Neuronal stem cell (in vitro differentiated cells): Measurements from ENCODE around the gene ANKRD33.

Source experiments
- DNase-seq: peaks from one replicate; pipeline ENCODE4 v3.0.0-alpha.2; 2013; ENCODE audit warnings: low spot score
- H2AFZ ChIP-seq: one replicate; pipeline ENCODE4 v1.6.1; 2013; ENCODE audit warnings: mild to moderate bottlenecking, low read length, inconsistent platforms
- H2AK5ac ChIP-seq: 2 replicates; pipeline ENCODE4 v1.6.1; 2013; ENCODE audit warnings: low read depth, mild to moderate bottlenecking, inconsistent platforms, low read length, moderate library complexity, mixed read lengths
- H2BK120ac ChIP-seq: 2 replicates; pipeline ENCODE4 v1.6.1; 2013; ENCODE audit warnings: low read depth, mild to moderate bottlenecking, inconsistent platforms, low read length, moderate library complexity, mixed read lengths
- H2BK12ac ChIP-seq: one replicate; pipeline ENCODE4 v1.6.1; 2013; ENCODE audit warnings: low read length, inconsistent platforms
- H2BK15ac ChIP-seq: 2 replicates; pipeline ENCODE4 v1.6.1; 2013; ENCODE audit warnings: mild to moderate bottlenecking, low read length, inconsistent platforms, mixed read lengths
- H2BK5ac ChIP-seq: one replicate; pipeline ENCODE4 v1.6.1; 2013; ENCODE audit warnings: inconsistent platforms, mild to moderate bottlenecking, low read length, moderate library complexity
- H3K14ac ChIP-seq: one replicate; pipeline ENCODE4 v1.6.1; 2013; ENCODE audit warnings: low read length, inconsistent platforms
- H3K18ac ChIP-seq: 2 replicates; pipeline ENCODE4 v1.6.1; 2013; ENCODE audit warnings: low read length, inconsistent platforms
- H3K23ac ChIP-seq: 2 replicates; pipeline ENCODE4 v1.6.1; 2013; ENCODE audit warnings: low read depth, mild to moderate bottlenecking, mixed read lengths, low read length, inconsistent platforms; ENCODE audit not compliant: poor library complexity
- H3K27ac ChIP-seq: replicated peaks from 3 replicates; pipeline ENCODE4 v1.5.1; 2013; ENCODE audit warnings: low read length, inconsistent platforms
- H3K27me3 ChIP-seq, 3 experiments: 2 replicates each; pipeline ENCODE4 v1.6.1; 2013; ENCODE audit warnings: low read length in 3 of 3, mild to moderate bottlenecking in 2 of 3, inconsistent platforms in 1 of 3, low read depth in 1 of 3, mixed read lengths in 1 of 3, moderate library complexity in 1 of 3; ENCODE audit not compliant: control insufficient read depth in 3 of 3, insufficient read depth in 3 of 3
- H3K36me3 ChIP-seq, 2 donors: replicated peaks in 1 of 2; 2 replicates each; pipeline ENCODE4 v1.6.1; 2013; ENCODE audit warnings: low read length in 2 of 2; ENCODE audit not compliant: control insufficient read depth in 2 of 2, insufficient read depth in 2 of 2
- H3K4ac ChIP-seq: 2 replicates; pipeline ENCODE4 v1.6.1; 2013; ENCODE audit warnings: inconsistent platforms, mild to moderate bottlenecking, low read length, moderate library complexity
- H3K4me1 ChIP-seq, 2 donors: 1 replicate in 1 of 2; 2 replicates in 1 of 2; pipeline ENCODE4 v1.6.1; 2013; ENCODE audit warnings: low read length in 2 of 2, low read depth in 1 of 2; ENCODE audit not compliant: control insufficient read depth in 2 of 2, insufficient read depth in 1 of 2
- H3K4me2 ChIP-seq: one replicate; pipeline ENCODE4 v1.6.1; 2013; ENCODE audit warnings: mild to moderate bottlenecking, low read length, inconsistent platforms; ENCODE audit not compliant: insufficient read depth, poor library complexity, severe bottlenecking
- H3K4me3 ChIP-seq, 2 donors: 2 replicates each; pipeline ENCODE4 v1.5.1; 2013; ENCODE audit warnings: low read length in 2 of 2, mild to moderate bottlenecking in 2 of 2, inconsistent platforms in 1 of 2, moderate library complexity in 1 of 2
- H3K79me1 ChIP-seq: one replicate; pipeline ENCODE4 v1.6.1; 2013; ENCODE audit warnings: low read depth, mild to moderate bottlenecking, inconsistent platforms, low read length, moderate library complexity
- H3K9ac ChIP-seq: one replicate; pipeline ENCODE4 v1.6.1; 2013; ENCODE audit warnings: mild to moderate bottlenecking, low read depth, low read length, inconsistent platforms; ENCODE audit not compliant: poor library complexity
- H3K9me3 ChIP-seq, 2 donors: replicated peaks in 1 of 2; 2 replicates each; pipeline versions ENCODE3 to v1.6.1; 2013; ENCODE audit warnings: low read length in 2 of 2, mild to moderate bottlenecking in 2 of 2, inconsistent platforms in 1 of 2, low read depth in 1 of 2, mixed read lengths in 1 of 2, moderate library complexity in 1 of 2; ENCODE audit not compliant: control insufficient read depth in 2 of 2, insufficient read depth in 1 of 2
- H4K8ac ChIP-seq: one replicate; pipeline ENCODE4 v1.6.1; 2013; ENCODE audit warnings: low read depth, mild to moderate bottlenecking, inconsistent platforms, low read length, moderate library complexity
- H4K91ac ChIP-seq: one replicate; pipeline ENCODE4 v1.6.1; 2013; ENCODE audit warnings: low read length, low read depth, mild to moderate bottlenecking, inconsistent platforms; ENCODE audit not compliant: poor library complexity
- WGBS, 2 donors: extraction: QIAGEN DNeasy Blood & Tissue Kit; methylation state at CpG; one replicate each; pipeline ENCODE4 v1.1.7; 2013; ENCODE audit warnings: missing lambda C conversion rate in 2 of 2, mixed read lengths in 1 of 2; ENCODE audit not compliant: insufficient read length in 2 of 2, insufficient replicate concordance in 1 of 2; ENCODE audit errors: extremely low coverage in 2 of 2; 5-methylcytosine and 5-hydroxymethylcytosine counted together

The ANKRD33 gene

GRCh38 chr12:51923506-51924365, 35.8 kb downstream of the ANKRD33 start:
- WGBS, 2 donors = no CpG with 5 or more reads among the region's 31 CpGs

GRCh38 chr12:51924551-51925319, 36.8 kb downstream of the ANKRD33 start:
- H3K4ac ChIP-seq = no peak overlapping the region
- no CpG with 5 or more reads among the region's 5 CpGs for WGBS, 2 donors

More at GRCh38 chr12:51923506-51924365, 35.8 kb downstream of the ANKRD33 start:
- H2BK5ac ChIP-seq = no peak overlapping the region
- H2BK15ac ChIP-seq = no peak overlapping the region
- H2BK120ac ChIP-seq = no peak overlapping the region
- no peak overlapping the region for H4K91ac ChIP-seq
- no peaks in the 10 kb centered on the region for H3K36me3 ChIP-seq
- H3K9ac ChIP-seq = no peak overlapping the region
- H3K14ac ChIP-seq = no peak overlapping the region
- no peak overlapping the region for H3K23ac ChIP-seq
- H3K27me3 ChIP-seq = peaks cover 0 to 45% (median 2%) of the 10 kb centered on the region in 3 experiments
- H3K18ac ChIP-seq = peak overlapping the region; percentile 22
- no peak overlapping the region for H3K27ac ChIP-seq
- H2BK12ac ChIP-seq = no peak overlapping the region
- peaks cover 6 to 11% of the 10 kb centered on the region in 2 donors for H3K4me1 ChIP-seq
- peak overlapping the region; percentile 7 for H2AFZ ChIP-seq
- H3K4ac ChIP-seq = no peak overlapping the region
- H3K79me1 ChIP-seq = no peaks in the 10 kb centered on the region
- no peak overlapping the region for H3K4me3 ChIP-seq
- H3K9me3 ChIP-seq = no peaks in the 10 kb centered on the region
- DNase-seq = no peak
- no peak overlapping the region for H3K4me2 ChIP-seq
- H4K8ac ChIP-seq = no peak overlapping the region
- H2AK5ac ChIP-seq = no peak overlapping the region

GRCh38 chr12:51925346-51926063, 37.6 kb downstream of the ANKRD33 start:
- H3K9ac ChIP-seq = no peak overlapping the region
- H3K14ac ChIP-seq = no peak overlapping the region
- H3K79me1 ChIP-seq = no peaks in the 10 kb centered on the region
- WGBS, 2 donors = no CpG with 5 or more reads among the region's 3 CpGs
- no peak overlapping the region for H4K91ac ChIP-seq
- no peak overlapping the region for H3K18ac ChIP-seq
- H2BK15ac ChIP-seq = no peak overlapping the region
- H3K27me3 ChIP-seq = peaks cover 0 to 32% (median 2%) of the 10 kb centered on the region in 3 experiments
- H3K23ac ChIP-seq = no peak overlapping the region
- no peak overlapping the region for H3K27ac ChIP-seq
- H3K9me3 ChIP-seq = no peaks in the 10 kb centered on the region
- DNase-seq = no peak
- no peak overlapping the region for H2BK5ac ChIP-seq
- H2BK120ac ChIP-seq = no peak overlapping the region
- H3K4me3 ChIP-seq = no peak overlapping the region
- no peaks in the 10 kb centered on the region for H3K36me3 ChIP-seq
- peaks cover 6 to 10% of the 10 kb centered on the region in 2 donors for H3K4me1 ChIP-seq
- H3K4ac ChIP-seq = no peak overlapping the region
- no peak overlapping the region for H4K8ac ChIP-seq
- H2AFZ ChIP-seq = no peak overlapping the region
- no peak overlapping the region for H3K4me2 ChIP-seq
- H2AK5ac ChIP-seq = no peak overlapping the region
- no peak overlapping the region for H2BK12ac ChIP-seq

More at GRCh38 chr12:51924551-51925319, 36.8 kb downstream of the ANKRD33 start:
- no peak overlapping the region for H3K18ac ChIP-seq
- no peak for DNase-seq
- no peak overlapping the region for H2BK12ac ChIP-seq
- H3K9me3 ChIP-seq = no peaks in the 10 kb centered on the region
- H3K27ac ChIP-seq = no peak overlapping the region
- H3K27me3 ChIP-seq = peaks cover 0 to 38% (median 2%) of the 10 kb centered on the region in 3 experiments
- H3K4me1 ChIP-seq = peaks cover 6 to 11% of the 10 kb centered on the region in 2 donors
- H4K8ac ChIP-seq = no peak overlapping the region
- no peaks in the 10 kb centered on the region for H3K36me3 ChIP-seq
- H3K23ac ChIP-seq = no peak overlapping the region
- no peak overlapping the region for H2AFZ ChIP-seq
- H2AK5ac ChIP-seq = no peak overlapping the region
- H3K9ac ChIP-seq = no peak overlapping the region
- H2BK5ac ChIP-seq = no peak overlapping the region
- H3K79me1 ChIP-seq = no peaks in the 10 kb centered on the region
- H3K4me3 ChIP-seq = no peak overlapping the region
- no peak overlapping the region for H2BK120ac ChIP-seq
- no peak overlapping the region for H4K91ac ChIP-seq
- peak overlapping the region; percentile 3 for H2BK15ac ChIP-seq
- H3K4me2 ChIP-seq = no peak overlapping the region
- H3K14ac ChIP-seq = no peak overlapping the region
